Stimulated activated CD4-positive, alpha-beta T cell treated with anti-CD3 and anti-CD28 coated beads, Interleukin-1b, Interleukin-23, amount 100 ng/mL, for 48 hours (primary cell): ENCODE measurements around the gene PRCP.
A peak's percentile ranks its signal among the peaks of the same experiment; 100 is the strongest.

Source experiments
- DNase-seq: peaks from one replicate; pipeline ENCODE4 v3.0.0-alpha.2; 2020

The PRCP gene

GRCh38 chr11:82906236-82906635 is 6.0 kb upstream of the PRCP start:
- no peak for DNase-seq

DNA sequence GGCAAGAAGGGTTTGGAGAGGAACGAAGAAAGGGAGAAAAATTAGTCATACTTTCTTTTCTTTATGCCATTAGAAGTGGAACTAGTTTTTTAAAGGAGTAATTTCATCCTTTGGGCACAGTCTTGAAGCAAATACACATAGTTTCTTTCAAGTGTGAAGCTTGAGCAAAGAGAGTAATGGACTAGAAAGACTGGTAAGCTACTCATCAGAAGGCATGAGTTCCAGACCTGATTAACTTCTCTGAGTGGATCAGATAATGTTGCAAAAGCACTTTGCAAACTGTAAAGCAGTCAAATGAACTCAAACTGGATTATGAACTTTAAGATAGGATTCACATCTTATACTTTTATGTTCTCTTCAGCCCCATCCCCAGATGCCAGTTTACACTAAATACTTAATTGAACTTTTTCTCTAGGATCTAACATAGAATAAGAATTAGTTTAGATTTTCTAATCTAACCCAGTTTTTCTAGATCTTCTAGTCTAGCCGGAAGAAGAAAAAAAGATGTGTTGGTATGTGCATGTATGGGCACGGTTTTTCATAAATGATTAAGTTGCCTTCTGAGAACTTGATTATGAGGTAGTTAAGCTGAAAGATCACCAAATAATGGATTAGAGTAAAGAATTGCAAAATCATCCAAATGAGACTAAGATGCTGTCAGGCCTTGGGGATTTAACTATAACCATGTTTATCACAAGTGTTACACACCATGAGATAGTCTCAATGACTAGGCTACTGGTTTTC is 3.8 kb upstream of the PRCP start:
- no peak for DNase-seq

DNA sequence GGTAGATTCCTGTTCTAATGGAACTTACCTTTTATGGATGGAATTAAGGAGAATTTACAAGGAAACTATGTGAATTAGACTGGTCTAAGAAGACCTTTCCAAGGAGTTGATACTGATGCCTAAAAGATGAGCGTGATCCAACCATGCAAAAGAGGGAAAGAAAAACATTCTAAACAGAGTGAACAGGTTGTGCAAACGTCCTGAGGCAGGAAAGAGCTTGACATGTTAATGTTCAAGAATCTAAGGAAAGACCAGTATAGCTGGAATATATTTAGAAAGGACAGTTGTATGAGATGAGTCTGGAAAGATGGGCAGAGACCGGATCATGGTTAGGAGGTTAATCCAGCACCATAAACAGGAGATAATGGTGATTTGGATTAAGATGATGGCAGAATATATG is 2.6 kb upstream of the PRCP start:
- DNase-seq = no peak

- no peak for DNase-seq
These were observed 1.8 kb upstream of the PRCP start for GRCh38 chr11:82901922-82902485.

GRCh38 chr11:82901165-82901921 is 1.1 kb upstream of the PRCP start, which contains the start of gene DDIAS:
Gene DDIAS (plus strand): TSS chr11:82901736. CDS start chr11:82914739, 13,003 bp downstream.
- DNase-seq = peak; percentile 94

GRCh38 chr11:82899957-82900276 is 313 bp downstream of the PRCP start:
- DNase-seq = no peak

DNA sequence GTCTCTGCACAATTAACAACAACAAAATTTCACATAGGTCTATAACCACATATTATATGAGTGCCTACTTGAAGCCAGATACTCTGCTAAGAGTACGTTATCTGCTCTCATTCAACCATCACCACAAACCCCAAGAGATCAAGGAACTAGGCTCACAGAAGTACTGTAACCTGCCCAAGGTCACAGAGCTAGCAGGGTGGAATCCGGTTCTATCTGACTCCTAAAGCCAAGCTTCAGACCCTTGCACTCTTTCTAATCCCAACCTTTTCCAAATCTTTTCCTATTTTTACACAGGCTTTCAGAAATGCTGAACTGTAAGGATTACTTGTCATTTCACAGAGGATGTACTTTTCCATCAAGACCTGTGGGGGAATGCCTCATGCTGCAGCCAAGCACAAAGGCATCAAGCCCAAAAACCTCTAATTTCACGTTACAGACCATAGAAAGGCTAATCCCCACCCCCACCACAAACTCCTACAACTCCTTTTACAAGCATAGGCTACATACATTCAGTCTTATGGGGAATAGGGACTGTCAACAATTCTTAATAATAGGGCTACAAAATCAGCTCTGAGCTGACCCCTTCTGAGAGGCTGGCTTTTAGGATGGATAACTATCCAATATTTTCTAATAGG is 927 bp downstream of the PRCP start:
- DNase-seq = no peak

- DNase-seq = no peak
These were observed 2.0 kb downstream of the PRCP start for GRCh38 chr11:82898241-82898640.

- no peak for DNase-seq
These were observed 4.0 kb downstream of the PRCP start for GRCh38 chr11:82896183-82896582.

DNA sequence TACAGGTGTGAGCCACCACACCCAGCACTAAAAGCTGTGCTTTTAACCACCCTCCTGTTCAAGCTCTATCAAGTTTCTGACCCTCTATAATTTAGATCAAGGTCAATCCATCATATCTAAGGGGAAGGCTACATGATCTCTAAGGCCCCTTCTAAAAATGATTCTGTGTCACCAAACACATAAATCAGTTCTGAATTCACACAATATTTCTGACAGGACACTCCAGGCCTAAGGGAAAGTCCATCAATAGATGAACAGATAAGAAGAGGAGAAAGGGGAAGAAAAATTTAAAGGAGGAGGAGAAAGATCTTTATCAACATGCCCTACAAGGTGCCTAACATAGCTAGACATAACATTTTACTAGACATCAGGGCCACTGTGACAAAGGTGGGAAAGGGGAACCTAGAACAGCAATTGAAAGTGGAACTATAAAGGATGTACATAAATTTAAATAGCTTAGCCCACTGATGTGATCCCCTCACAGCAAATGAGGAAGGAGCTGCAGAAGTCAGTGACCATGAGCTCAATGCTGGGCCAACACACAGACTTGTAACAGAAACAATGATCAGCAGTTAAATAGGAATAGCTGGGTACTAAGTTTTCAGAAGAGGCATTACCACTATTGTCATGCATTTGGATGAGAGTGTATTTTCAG is 4.7 kb downstream of the PRCP start:
- no peak for DNase-seq

GRCh38 chr11:82892611-82893169 is 7.5 kb downstream of the PRCP start:
- no peak for DNase-seq

- DNase-seq = no peak
These were observed 9.3 kb downstream of the PRCP start for GRCh38 chr11:82890936-82891335.

DNA sequence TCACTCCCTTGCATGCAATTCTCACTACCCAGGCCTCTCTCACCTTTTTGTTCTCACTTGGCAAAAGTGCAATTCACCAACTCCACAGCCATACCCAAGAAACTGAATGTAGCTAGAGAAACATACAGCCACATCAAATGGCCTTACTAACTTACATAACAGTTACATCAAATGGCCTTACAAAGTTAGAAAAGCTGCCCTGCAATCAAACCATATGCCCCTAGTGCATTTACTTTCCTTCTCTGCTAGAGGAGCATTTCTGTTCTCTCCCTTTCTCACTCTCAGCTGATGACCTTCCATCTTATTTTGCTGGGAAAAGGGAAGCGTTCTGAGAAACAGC is 10.3 kb downstream of the PRCP start:
- DNase-seq = no peak

DNA sequence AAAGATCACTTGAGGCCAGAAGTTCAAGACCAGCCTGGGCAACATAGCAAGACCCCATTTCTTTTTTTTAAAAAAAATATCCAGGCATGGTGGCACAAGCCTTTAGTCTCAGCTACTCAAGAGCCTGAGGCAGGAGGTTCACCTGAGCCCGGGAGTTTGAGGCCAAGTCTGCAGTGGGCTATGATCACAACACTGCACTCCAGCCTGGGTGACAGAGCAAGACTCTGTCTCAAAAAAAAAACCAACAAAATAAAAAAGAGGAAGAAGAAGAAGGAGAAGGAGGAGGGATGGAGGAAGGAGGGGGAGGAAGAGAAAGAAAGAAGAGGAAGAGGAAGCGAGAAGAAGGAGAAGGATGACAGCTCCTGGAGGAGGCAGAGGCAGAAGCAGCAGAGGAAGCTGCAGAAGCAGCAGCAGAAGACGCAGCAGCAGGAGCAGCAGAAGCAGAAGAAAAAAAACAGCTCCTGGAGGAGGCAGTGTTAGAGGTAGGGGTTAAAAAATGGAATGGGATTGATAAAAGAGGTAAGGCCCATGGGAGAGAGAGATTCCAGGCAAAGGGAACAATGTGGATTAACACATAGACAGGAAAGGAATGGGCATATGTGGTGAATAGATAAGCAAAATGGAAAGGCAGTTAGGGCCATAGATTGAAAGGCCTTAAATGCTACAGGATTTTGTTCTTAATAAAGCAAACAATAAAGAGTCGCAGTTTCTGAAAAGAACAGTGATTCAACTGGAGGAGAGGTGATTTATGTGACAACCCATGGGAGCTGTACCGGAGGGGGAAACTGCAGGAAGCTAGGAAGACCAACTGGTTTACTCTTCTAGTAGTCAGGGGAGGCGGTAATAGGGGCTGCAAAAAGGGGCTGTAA is 10.9 kb downstream of the PRCP start:
- no peak for DNase-seq

GRCh38 chr11:82883853-82884252 is 16.4 kb downstream of the PRCP start:
- DNase-seq = no peak

DNA sequence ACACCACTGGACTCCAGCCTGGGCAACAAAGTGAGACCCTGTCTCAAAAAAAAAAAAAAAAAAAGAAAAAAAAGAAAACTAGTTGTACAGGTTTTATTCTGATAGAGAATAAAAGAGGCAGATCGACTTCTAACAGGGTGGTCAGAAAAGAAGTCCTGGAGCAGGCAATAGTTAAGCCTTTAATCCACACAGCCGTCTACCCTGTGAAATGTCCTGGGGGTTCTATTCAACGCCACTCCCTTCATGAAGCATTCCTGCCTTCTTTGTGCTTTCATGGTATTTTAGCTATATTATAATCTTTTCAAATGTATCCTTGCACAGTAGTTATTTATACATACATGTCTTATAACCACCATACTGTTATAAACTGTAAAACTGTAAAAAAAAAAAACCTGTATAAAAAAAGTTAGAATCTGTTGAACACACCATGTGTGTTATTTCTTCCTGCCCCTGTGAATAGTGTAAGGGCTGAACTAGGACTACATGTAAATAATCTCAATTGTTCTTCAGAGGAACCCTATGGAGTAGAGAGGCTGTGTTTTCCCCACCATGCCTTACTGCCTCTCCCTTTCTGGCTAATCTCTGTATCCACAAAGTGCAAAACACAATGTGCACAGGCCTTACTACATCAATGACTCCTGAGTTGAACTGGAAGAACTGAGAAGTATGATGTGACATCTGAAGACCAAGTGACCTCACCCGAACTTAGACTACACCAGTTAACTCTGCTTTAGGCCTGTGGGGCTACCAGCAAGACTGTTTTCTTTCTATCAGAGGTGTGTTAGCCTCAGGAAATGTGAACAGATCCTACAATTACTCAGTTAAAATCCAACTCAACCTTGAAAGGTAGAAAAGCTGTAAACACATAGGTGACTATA is 25.3 kb downstream of the PRCP start:
- no peak for DNase-seq

- no peak for DNase-seq
These were observed 26.3 kb downstream of the PRCP start for GRCh38 chr11:82873919-82874333.

- DNase-seq = no peak
These were observed 27.7 kb downstream of the PRCP start for GRCh38 chr11:82872377-82873150.

DNA sequence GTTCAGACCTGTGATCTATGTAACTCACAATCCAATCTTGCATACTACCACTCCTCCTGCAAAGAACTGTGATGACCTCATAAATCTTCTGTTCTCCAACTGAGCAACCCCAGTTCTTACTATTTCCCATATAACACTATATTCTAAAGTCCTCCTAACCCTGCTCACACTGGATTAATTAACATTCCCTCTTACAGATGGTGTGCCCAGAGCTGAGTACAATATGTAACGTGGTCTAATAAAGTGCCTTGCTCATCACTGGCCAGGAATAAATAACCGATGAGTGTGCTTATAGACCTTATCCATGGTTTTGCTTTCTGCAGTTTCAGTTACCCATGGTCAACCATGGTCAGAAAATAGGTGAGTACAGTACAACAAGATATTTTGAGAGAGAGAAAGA is 28.6 kb downstream of the PRCP start:
- DNase-seq = no peak

GRCh38 chr11:82869657-82870056 is 30.6 kb downstream of the PRCP start:
- no peak for DNase-seq
